IMR-90 (cell line): ENCODE measurements around the gene LSM12. TPM values are rescaled to one million over a fixed set of nuclear protein-coding genes. Genes with fewer than 3 reads are reported as not detected.
A peak's percentile ranks its signal among the peaks of the same experiment; 100 is the strongest.

Experiments used
- ATAC-seq: fragments of 200-7000 bp; cut with Tn5 transposase; 2 replicates; pipeline ENCODE4 v1.9.1; 2020; ENCODE audit warnings: low read depth, mild to moderate bottlenecking, moderate library complexity
- BruUV-seq: library from RNA; stranded (reverse); fragments of 400-500 nt; replicated peaks from 2 replicates; lab custom pipeline; 2021; lab: Mats Ljungman, UMichigan
- CTCF ChIA-PET: fragments of 300-600 bp; formaldehyde crosslinking; extraction: SDS; loops from one replicate; lab custom pipeline; 2021; ENCODE audit warnings: antibody characterized with exemption; lab: Yijun Ruan, JAX
- POLR2A ChIA-PET: fragments of 300-600 bp; sonication (Branson Sonifier 250); formaldehyde crosslinking; loops from one replicate; lab custom pipeline; 2022; ENCODE audit warnings: antibody characterized with exemption; ENCODE audit not compliant: unreplicated experiment; lab: Charles Lee
- DNase-seq: peaks from one replicate; pipeline ENCODE4 v3.0.0; 2013
- H2AFZ ChIP-seq: replicated peaks from 2 replicates; pipeline ENCODE3; 2013; ENCODE audit warnings: low read length, mild to moderate bottlenecking; ENCODE audit not compliant: poor library complexity
- H2AK5ac ChIP-seq: 2 replicates; pipeline ENCODE4 v1.6.1; 2013; ENCODE audit warnings: low read depth, low read length, inconsistent platforms
- H2AK9ac ChIP-seq: replicated peaks from 2 replicates; pipeline ENCODE3; 2013; ENCODE audit warnings: mild to moderate bottlenecking, low read depth, low read length, moderate library complexity; ENCODE audit not compliant: poor library complexity
- H2BK120ac ChIP-seq: 2 replicates; pipeline ENCODE4 v1.6.1; 2013; ENCODE audit warnings: low read depth, low read length, inconsistent platforms
- H2BK15ac ChIP-seq: 3 replicates; pipeline ENCODE4 v1.6.1; 2013; ENCODE audit warnings: low read depth, low read length, inconsistent platforms
- H2BK20ac ChIP-seq: 2 replicates; pipeline ENCODE4 v1.6.1; 2013; ENCODE audit warnings: low read depth, mild to moderate bottlenecking, inconsistent platforms, low read length, moderate library complexity
- H2BK5ac ChIP-seq: 2 replicates; pipeline ENCODE4 v1.6.1; 2013; ENCODE audit warnings: mild to moderate bottlenecking, low read depth, low read length, inconsistent platforms; ENCODE audit not compliant: poor library complexity, severe bottlenecking
- H3K14ac ChIP-seq: replicated peaks from 2 replicates; pipeline ENCODE4 v1.6.1; 2013; ENCODE audit warnings: low read depth, low read length, inconsistent platforms
- H3K18ac ChIP-seq: 2 replicates; pipeline ENCODE4 v1.6.1; 2013; ENCODE audit warnings: low read depth, low read length, control low read depth
- H3K23ac ChIP-seq: 2 replicates; pipeline ENCODE4 v1.6.1; 2013; ENCODE audit warnings: low read depth, low read length, inconsistent platforms
- H3K27ac ChIP-seq: 2 replicates; pipeline ENCODE4 v1.5.1; 2013; ENCODE audit warnings: mild to moderate bottlenecking, control low read depth, low read length; ENCODE audit not compliant: insufficient read depth
- H3K27me3 ChIP-seq: 2 replicates; pipeline ENCODE4 v1.6.1; 2013; ENCODE audit warnings: low read length; ENCODE audit not compliant: control insufficient read depth, insufficient read depth
- H3K36me3 ChIP-seq: 2 replicates; pipeline ENCODE4 v1.6.1; 2013; ENCODE audit warnings: low read length, mixed read lengths; ENCODE audit not compliant: control insufficient read depth, insufficient read depth
- H3K4ac ChIP-seq: 2 replicates; pipeline ENCODE4 v1.6.1; 2013; ENCODE audit warnings: low read depth, low read length, inconsistent platforms
- H3K4me1 ChIP-seq: 2 replicates; pipeline ENCODE4 v1.6.1; 2013; ENCODE audit warnings: low read length, mixed read lengths; ENCODE audit not compliant: control insufficient read depth, insufficient read depth
- H3K4me2 ChIP-seq: 2 replicates; pipeline ENCODE4 v1.6.1; 2013; ENCODE audit warnings: low read depth, mild to moderate bottlenecking, control low read depth, low read length, moderate library complexity
- H3K4me3 ChIP-seq: 2 replicates; pipeline ENCODE4 v1.5.1; 2013; ENCODE audit warnings: low read depth, mild to moderate bottlenecking, control low read depth, low read length, moderate library complexity; ENCODE audit not compliant: insufficient read depth
- H3K56ac ChIP-seq: 2 replicates; pipeline ENCODE4 v1.6.1; 2013; ENCODE audit warnings: low read length, inconsistent platforms; ENCODE audit not compliant: insufficient read depth; ENCODE audit errors: extremely low read depth
- H3K79me1 ChIP-seq, 2 experiments: 2 replicates each; pipeline ENCODE4 v1.6.1; 2013; ENCODE audit warnings: low read length in 2 of 2, inconsistent platforms in 1 of 2, low read depth in 1 of 2
- H3K9ac ChIP-seq: 2 replicates; pipeline ENCODE4 v1.6.1; 2013; ENCODE audit warnings: low read depth, low read length, control low read depth
- H3K9me1 ChIP-seq: 2 replicates; pipeline ENCODE4 v1.6.1; 2013; ENCODE audit warnings: low read length, inconsistent platforms; ENCODE audit not compliant: insufficient read depth
- H3K9me3 ChIP-seq: 2 replicates; pipeline ENCODE4 v1.6.1; 2013; ENCODE audit warnings: low read length; ENCODE audit not compliant: control insufficient read depth, insufficient read depth
- H4K20me1 ChIP-seq: 2 replicates; pipeline ENCODE4 v1.6.1; 2013; ENCODE audit warnings: low read length, inconsistent platforms; ENCODE audit not compliant: insufficient read depth
- H4K5ac ChIP-seq: 2 replicates; pipeline ENCODE4 v1.6.1; 2013; ENCODE audit warnings: mild to moderate bottlenecking, low read depth, low read length, control low read depth
- H4K8ac ChIP-seq, 2 experiments: 2 replicates each; pipeline ENCODE4 v1.6.1; 2013; ENCODE audit warnings: low read depth in 2 of 2, low read length in 2 of 2, control low read depth in 1 of 2, inconsistent platforms in 1 of 2
- H4K91ac ChIP-seq: 2 replicates; pipeline ENCODE4 v1.6.1; 2013; ENCODE audit warnings: low read depth, low read length, inconsistent platforms; ENCODE audit not compliant: insufficient read depth
- BHLHE40 ChIP-seq: fragments of 150-350 bp; IDR thresholded peaks from 2 replicates; pipeline ENCODE4 v1.6.1; 2016; ENCODE audit warnings: mild to moderate bottlenecking, low read depth, low read length
- CHD1 ChIP-seq: IDR thresholded peaks from 2 replicates; pipeline ENCODE4 v1.6.1; 2012; ENCODE audit warnings: low read depth, low read length, improper control_type of control experiment
- CTCF ChIP-seq: conservative IDR thresholded peaks from 2 replicates; pipeline ENCODE4 v1.5.1; 2012; ENCODE audit warnings: mild to moderate bottlenecking, low read depth, low read length, improper control_type of control experiment
- FOS ChIP-seq: fragments of 150-350 bp; IDR thresholded peaks from 2 replicates; pipeline ENCODE4 v1.6.1; 2016; ENCODE audit warnings: low read depth, low read length
- MAZ ChIP-seq: IDR thresholded peaks from 2 replicates; pipeline ENCODE4 v1.6.1; 2012; ENCODE audit warnings: low read depth, mild to moderate bottlenecking, low read length, improper control_type of control experiment, moderate library complexity, borderline replicate concordance
- NFE2L2 ChIP-seq: fragments of 150-350 bp; IDR thresholded peaks from 2 replicates; pipeline ENCODE4 v1.6.1; 2016; ENCODE audit warnings: low read depth, mild to moderate bottlenecking, low read length
- RAD21 ChIP-seq: IDR thresholded peaks from 2 replicates; pipeline ENCODE4 v1.6.1; 2012; ENCODE audit warnings: low read length, improper control_type of control experiment
- RFX5 ChIP-seq: IDR thresholded peaks from 2 replicates; pipeline ENCODE4 v1.8.0; 2012; ENCODE audit warnings: low read depth, mild to moderate bottlenecking, low read length, moderate library complexity
- SMC3 ChIP-seq: fragments of 150-350 bp; IDR thresholded peaks from 2 replicates; pipeline ENCODE4 v1.6.1; 2016; ENCODE audit warnings: low read depth, mild to moderate bottlenecking, antibody characterized with exemption, low read length, moderate library complexity
- USF2 ChIP-seq: fragments of 150-350 bp; IDR thresholded peaks from 2 replicates; pipeline ENCODE4 v1.6.1; 2017; ENCODE audit warnings: mild to moderate bottlenecking, antibody characterized with exemption, low read length, low read depth
- WGBS, 2 experiments: methylation state at CpG; one replicate each; pipeline versions ENCODE4 v1.1.5 to v1.1.7; 2013; ENCODE audit warnings: missing lambda C conversion rate in 2 of 2; ENCODE audit not compliant: insufficient read length in 1 of 2; ENCODE audit errors: extremely low coverage in 2 of 2; 5-methylcytosine and 5-hydroxymethylcytosine counted together
- dilution Hi-C: fragments of 300-500 bp; cut with HindIII; formaldehyde crosslinking; loops from one replicate; pipeline ENCODE4 v1.14.3; 2018; ENCODE audit warnings: low sequenced_read_pairs; ENCODE audit not compliant: unreplicated experiment
- in situ Hi-C: fragments of 300-500 bp; cut with MboI; formaldehyde crosslinking; loops from 3 replicates; pipeline ENCODE4 v1.14.3; 2019; ENCODE audit warnings: low sequenced_read_pairs, inconsistent platforms, mixed read lengths
- intact Hi-C: fragments of 100-400 bp; cut with micrococcal nuclease; formaldehyde crosslinking; loops from 2 replicates; pipeline ENCODE4 v1.10.0; 2022
- polyA plus RNA-seq, 3 experiments: library from polyadenylated mRNA; depleted of rRNA; stranded (reverse); fragments of >200 nt; gene quantifications; 2 replicates each; pipeline ENCODE4 v1.2.3, GENCODE V29; 2012; ENCODE audit warnings: low replicate concordance in 1 of 3
- total RNA-seq: library from RNA; depleted of rRNA; stranded (reverse); fragments of >200 nt; gene quantifications from 2 replicates; pipeline ENCODE4 v1.2.3, GENCODE V29; 2012

LSM12 gene
- total and polyA plus RNA-seq, 2 of the 4 experiments (the other 2 are of a cell fraction) = 38.0 to 41.0 TPM

- intact Hi-C loops = no loop called here
- Histone ChIP-seq H3K4me3 (no peak overlapping the region), H2BK15ac (no peak overlapping the region), H2AK9ac (peak overlapping the region; percentile 83), H2BK20ac (0 out of 2 replicates have a peak overlapping the region, but pooled peaks have one; percentile 6), H4K20me1 (0 out of 2 replicates have a peak, but pooled peaks cover under 1% of the 10 kb centered on the region), H3K27me3 (no peaks in the 10 kb centered on the region), H3K9me3 (no peaks in the 10 kb centered on the region), H4K8ac (no peak overlapping the region), H3K23ac (no peak overlapping the region), H2BK5ac (peak overlapping the region; percentile 56), H4K5ac (no peak overlapping the region; the same call in 1 of the 2 replicates), H2AFZ (peak overlapping the region; percentile 14), H3K4me2 (no peak overlapping the region), H3K79me1 (peaks cover 14 to 75% of the 10 kb centered on the region in 2 experiments), H3K4ac (0 out of 2 replicates have a peak overlapping the region, but pooled peaks have one; percentile 52), H3K56ac (no peak overlapping the region), H3K18ac (no peak overlapping the region), H2BK120ac (no peak overlapping the region; the same call in 1 of the 2 replicates), H3K36me3 (peaks cover 57% of the 10 kb centered on the region), H4K91ac (peak overlapping the region; percentile 21; the same call in 1 of the 2 replicates), H3K4me1 (peaks cover 21% of the 10 kb centered on the region), H2AK5ac (peak overlapping the region; percentile 43), H3K14ac (no peak overlapping the region), H3K9ac (no peak overlapping the region), H3K27ac (peak overlapping the region; percentile 87), H3K9me1 (peaks cover 13% of the 10 kb centered on the region)
- no peak for DNase-seq
- TF ChIP-seq MAZ (no peak), SMC3 (no peak), RFX5 (no peak), CTCF (no peak), RAD21 (no peak), FOS (no peak), BHLHE40 (no peak), CHD1 (no peak), NFE2L2 (no peak), USF2 (no peak)
- ChIA-PET POLR2A (no interaction called here), CTCF (interaction anchor here (0.8 kb wide), 1 partner anchor 38 kb away, joined by 3 read pairs; no protein-coding TSS in a partner anchor)
- no CpG with 5 or more reads among the region's 4 CpGs for WGBS, 2 experiments
- no TSS peak for BruUV-seq
- in situ Hi-C loops = no loop called here
- ATAC-seq = no peak
- dilution Hi-C loops = no loop called here
Measured at GRCh38 chr17:44077595-44077909, 11.1 kb upstream of the LSM12 start.
